Measurements from ENCODE around the gene SMC2.

DNA sequence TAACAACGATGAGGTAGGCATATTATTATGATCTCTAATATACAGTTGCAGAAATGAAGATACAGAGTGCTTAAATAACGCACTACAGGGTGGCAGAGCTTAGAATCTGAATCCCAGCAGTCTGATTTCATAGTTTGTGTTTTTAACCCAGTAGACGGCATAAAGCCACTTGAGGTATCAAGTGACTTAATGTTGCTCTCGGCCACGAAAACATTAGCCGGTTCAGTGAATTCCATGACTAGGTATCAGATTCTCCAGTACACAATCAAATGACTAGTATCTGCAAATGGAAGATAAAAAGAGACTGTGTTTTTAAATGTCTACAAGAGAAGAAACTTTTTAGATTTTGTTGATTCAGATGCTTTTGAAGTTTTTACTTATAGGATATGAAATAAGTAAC is 24.8 kb downstream of the SMC2 start:
- no peak for TF ChIP-seq CTCF (IDR thresholded peaks at IDR 0.05)
- no peak for TF ChIP-seq POLR2A (IDR thresholded peaks at IDR 0.05)
